ENCODE results near the gene PAGR1.

GRCh38 chr16:29857133-29857760 is 41.3 kb downstream of the PAGR1 start:
- TF ChIP-seq CTCF (IDR thresholded peaks at IDR 0.05) (no peak), EZH2 (IDR thresholded peaks at IDR 0.05; ENCODE audit: borderline replicate concordance, insufficient read depth, low read depth, low read length, poor library complexity, severe bottlenecking) (no peak)
